ENCODE results near the gene ITGB1.
"Not testable (repeated sequence)": the region's sequence is repeated elsewhere in the genome, so short reads cannot be mapped to it uniquely, and the experiment has no call there.

ITGB1 gene

DNA sequence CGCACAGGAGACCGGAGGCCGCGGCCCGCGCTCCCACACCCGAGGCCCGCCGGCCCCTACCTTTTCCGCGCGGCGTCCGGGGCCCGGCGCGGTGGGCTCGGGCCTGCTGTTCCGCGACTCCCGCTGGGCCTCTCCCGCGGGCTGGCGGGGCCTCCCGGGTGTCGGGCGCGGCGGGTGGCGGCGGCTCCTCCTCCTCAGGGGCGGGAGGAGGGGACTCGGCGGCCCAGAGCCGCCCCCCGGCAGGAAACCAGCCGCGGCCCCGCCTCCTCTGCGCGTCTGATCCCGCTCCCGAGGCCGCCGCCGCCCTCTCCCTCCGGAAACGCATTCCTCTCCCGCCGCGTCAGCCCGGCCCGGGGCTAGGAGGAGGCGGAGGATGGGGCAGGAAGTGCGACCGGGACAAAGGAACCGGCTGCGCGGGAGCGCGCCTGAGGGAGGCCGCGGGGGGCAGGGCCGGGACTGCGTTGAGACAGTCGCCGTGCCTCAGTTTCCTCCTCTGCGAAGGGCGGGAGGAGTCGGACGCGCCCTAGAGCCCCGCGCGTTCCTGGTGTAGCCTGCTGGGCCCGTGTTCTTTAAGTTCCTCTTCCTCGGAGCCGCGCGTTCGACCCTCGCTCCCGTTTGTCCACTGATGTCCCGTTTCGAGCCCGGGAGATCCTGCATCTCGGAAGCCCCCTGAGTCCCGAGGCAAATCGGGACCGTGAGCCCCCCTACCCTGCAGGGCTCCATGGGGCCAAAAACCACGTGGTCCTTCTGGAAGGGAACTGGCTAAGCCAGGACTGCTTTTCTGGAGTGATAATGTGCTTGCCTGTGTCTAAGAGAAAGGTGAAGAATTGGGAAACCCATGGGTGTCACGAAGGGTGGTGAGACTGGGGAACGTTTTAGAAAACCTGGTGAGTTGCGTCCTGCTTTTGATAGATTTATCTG, at the start of gene ITGB1:
Gene ITGB1, minus strand, starts transcription at position 146 of the 921 bp plus-strand sequence. CDS start 22,672 bp downstream, outside the sequence.
- FAIRE-seq = no peak

DNA sequence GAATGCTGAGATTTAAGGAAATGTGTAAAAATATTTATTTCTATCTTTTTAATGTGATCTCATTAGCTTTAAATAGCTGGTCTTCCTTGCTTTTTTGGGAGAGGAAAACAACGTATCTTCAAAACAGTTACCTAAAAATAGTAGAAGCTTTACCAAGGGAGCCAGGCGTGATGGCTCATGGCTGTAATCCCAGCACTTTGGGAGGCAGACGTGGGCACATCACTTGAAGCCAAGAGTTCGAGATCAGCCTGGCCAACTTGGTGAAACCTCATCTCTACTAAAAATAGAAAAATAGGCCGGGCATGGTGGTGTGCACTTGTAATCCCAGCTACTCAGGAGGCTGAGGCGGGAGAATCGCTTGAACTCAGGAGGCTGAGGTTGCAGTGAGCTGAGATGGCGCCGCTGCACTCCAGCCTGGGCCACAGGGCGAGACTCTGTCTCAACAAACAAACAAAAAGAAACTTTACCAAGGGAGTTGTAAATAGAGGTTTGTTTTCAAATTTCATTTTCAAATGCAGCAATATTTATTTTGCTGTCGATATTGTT, 48.4 kb upstream of the ITGB1 start:
- no peak for FAIRE-seq

DNA sequence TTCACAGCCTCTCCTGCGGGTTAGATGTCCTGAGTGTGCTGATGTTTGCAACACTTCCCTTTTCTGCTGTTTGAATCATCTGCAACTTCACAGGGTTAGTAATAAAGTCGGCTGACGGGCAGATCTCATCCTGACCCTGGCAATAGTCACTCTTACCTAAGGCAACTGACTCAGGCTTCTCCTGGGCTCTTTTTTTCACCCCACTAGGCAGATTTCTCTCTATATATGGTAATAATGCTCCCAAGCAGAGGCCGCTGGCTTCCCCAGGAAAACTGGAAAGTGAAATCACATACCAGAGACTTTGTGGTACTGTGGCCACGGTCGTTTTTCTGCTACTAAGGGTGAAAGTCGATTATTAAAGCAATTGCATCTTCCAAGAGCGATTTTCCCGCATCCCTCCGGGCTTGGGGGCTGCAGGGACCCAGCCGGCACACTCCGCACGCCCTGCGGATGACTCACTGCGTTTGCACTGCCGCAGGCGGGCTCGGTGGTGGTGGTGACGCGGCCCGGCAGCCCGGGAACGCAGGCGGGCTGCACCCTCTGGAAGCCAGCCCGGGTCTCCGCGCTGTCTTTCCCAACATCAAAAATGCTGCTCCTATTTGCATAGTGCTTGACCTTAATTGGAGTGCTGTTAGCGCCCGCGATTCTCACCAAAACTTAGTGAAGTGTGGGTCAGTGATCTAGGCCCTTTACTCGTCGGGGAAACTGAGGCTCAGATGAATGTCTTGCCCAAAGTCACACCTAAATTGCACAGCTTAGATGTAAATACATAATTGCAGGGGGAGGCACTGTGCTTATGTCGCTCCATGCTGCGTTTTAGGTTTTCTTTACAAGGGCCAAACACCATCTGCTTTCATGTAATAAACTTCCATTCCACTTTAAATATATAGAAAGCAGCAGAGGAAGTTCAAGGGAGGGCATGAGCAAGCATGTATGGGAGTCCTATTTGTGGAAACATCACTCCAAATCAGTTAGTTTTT, 47.6 kb upstream of the ITGB1 start:
- FAIRE-seq = peak; percentile 58

DNA sequence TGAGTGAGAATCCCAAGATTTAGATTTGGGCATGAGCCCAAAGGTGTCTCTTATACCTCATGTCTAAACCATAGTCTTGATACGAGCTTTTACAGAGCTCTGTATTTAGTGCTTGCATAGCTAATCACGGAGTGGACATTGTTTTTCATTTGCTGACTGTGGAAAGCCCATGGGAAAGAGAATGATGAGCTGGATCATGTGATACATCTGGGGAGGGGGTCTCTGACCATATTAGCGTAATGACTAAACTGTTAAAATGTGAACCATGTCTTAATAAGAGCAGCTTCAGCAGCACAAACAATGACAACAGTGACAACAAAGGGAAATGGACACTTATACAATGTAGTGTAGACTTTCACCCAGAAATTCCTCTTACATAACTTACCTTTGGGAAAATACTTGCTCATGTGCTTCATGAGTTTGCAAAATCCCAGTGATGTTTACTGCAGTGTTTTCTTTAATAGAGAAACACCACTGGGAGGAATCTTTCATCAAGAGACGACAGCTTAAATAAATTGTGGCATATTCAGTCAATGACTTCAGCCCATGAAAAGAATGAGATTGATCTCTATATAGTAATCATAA, 44.0 kb upstream of the ITGB1 start:
- no peak for FAIRE-seq

DNA sequence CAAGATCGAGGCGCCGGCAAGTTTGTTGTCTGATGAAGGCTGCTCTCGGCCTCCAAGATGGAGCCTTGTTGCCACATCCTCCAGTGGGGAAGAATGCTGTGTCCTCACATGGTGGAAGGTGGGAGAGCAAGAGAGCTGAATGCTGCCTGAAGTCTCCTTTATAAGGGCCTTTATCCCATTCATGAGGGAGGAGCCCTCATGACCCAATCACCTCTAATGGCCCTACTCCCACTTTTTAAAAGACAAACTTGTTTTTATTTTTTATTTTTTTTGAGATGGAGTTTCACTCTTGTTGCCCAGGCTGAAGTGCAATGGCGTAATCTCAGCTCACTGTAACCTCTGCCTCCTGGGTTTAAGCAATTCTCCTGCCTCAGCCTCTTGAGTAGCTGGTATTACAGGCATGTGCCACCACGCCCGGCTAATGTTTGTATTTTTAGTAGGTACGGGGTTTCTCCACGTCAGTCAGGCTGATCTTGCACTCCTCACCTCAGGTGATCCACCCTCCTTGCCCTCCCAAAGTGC, 40.1 kb upstream of the ITGB1 start:
- FAIRE-seq = not testable (repeated sequence)

DNA sequence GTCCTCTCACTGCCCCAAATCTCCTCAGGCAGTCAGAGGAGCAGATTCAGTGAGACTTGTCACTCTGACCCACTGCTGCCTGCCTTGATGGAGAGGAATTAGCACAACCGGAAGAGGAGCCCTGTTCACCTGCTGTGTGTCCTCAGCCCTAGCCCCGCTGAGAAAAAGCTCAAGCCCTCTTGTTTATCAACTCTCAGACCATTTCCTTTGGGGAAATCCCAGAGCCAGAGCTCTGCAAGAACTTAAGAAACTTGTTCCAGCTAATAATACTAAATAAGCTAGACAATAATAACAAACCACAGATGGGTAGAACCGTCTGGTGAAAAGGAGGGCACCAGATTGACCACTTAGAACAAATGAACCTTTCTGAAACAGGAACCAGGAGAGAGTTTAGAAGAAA, 37.7 kb upstream of the ITGB1 start:
- no peak for FAIRE-seq

DNA sequence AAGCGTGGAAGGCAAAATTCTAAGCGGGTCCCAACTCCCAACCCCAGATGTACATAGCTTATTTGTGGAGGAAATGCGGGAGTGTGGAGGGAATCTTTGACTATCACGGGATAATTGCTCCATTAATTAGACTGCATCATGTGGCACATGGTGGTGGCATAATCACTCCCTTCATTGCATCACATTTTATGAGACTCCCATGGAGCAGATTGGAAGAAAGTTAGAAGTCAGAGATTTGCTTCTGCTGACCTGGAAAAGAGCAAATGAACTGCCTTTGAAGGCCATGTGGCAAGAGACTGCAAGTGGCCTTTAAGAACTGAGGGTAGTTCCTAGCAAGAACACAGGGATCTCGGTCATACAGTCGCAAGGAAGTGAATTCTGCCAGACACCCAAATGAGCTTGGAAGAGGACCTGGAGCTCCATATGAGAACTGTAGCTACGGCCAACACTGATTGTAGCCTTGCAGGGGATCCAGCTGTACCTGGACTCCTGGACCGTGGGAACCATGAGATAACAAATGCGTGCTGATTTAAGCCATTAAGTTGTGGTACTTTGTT, 37.1 kb upstream of the ITGB1 start:
- FAIRE-seq = no peak

DNA sequence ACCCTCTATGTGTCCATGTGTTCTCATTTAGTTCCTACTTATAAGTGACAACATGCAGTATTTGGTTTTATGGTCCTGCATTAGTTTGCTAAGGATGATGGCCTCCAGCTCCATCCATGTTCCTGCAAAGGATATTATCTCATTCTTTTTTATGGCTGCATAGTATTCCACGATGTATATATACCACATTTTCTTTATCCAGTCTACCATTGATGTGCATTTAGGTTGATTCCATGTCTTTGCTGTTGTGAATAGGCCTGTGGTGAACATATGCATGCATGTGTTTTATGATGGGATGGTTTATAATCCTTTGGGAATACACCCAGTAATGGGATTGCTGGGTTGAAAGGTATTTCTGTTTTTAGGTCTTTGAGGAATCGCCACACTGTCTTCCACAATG, 36.6 kb upstream of the ITGB1 start:
- not testable (repeated sequence) for FAIRE-seq

DNA sequence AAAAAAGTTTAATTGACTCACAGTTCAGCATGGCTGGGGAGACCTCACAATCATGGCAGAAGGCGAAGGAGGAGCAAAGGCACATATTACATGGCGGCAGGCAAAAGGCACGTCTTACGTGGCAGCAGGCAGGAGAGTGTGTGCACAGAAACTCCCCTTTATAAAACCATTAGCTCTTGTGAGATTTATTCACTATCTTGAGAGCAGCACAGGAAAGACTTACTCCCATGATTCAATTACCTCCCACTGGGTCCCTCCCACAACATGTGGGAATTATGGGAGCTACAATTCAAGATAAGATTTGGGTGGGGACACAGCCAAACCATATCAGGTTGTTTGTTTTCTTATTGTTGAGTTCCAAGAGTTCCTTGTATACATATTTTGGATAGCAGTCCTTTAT, 34.3 kb upstream of the ITGB1 start:
- not testable (repeated sequence) for FAIRE-seq

DNA sequence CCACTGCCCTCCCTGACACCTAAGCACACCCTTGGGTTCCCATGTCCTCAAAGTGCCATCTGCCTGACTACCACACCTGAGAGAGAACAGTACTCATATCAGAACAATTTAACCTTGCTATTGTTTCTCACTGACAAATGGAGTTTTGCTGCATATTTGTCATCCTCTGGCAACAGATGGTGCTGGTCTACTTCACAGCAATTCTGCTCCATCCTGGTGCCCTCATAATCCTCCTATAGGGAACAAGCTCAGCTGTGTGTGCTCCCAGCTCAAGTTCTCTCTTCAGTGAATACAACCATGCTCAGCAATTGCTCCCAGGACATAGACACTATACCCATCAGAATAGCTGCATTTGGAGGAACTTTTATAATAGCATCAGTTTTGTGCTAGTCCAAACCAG, 32.8 kb upstream of the ITGB1 start:
- FAIRE-seq = no peak

DNA sequence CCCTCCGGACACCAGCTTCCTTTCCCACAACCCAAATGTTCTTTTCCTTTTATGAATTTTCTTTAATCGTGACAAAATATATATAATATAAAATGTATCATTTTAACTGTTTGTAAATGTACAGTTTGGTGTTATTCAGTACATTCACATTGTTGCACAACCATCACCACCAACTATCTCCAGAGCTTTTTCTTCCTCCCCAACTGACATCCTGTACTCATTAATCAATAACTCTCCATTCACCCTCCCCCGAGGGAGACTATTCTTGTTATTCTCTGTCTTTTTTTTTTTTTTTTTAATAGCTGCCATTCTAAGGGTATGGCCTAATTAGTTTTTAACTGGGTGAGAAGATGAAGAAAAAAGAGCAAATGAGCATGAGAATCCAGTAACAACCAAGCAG, 30.6 kb upstream of the ITGB1 start:
- no peak for FAIRE-seq

DNA sequence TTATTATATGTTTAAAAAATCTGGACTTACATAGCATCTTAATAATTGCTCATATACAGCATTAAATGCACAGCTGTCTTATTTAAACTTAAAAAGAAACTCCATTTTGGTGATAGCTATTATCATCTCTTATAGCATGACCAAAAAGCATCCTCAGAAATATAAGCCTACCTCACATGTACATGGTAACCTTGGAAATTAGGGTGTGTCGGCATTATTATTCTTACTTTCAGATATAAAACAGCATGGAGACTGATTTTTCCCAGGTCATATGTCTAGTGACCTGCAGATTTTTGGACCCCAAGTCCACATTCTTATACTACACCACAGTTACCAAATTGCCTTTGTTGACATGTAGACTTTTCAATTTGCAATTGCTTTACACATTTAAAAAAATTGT, 29.1 kb upstream of the ITGB1 start:
- no peak for FAIRE-seq

DNA sequence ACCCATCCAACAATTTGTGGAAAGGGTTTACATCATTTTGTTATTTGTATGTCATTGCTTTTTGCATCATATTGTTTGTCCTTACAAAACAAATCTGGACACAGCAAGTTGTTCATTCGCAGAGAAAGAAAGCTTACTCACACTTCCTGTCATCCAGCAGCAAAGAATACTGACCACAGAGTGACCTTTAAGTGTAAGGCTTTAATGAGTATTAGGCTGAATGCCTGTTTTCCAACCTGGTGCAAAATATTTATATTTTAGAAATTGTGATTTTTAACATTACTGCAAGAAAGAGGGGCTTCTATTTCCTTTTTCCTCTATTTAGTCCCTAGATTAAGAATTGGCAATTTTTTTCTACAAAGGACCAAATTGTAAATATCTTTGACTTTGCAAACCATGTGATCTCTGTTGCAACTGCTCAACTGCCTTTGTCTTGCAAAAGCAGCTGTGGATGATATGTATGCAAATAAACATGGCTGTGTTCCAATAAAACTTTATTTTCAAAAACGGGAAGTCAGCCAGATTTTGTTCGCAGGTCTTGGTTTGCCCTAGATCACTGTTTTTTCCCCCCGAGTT, 27.8 kb upstream of the ITGB1 start:
- FAIRE-seq = no peak

DNA sequence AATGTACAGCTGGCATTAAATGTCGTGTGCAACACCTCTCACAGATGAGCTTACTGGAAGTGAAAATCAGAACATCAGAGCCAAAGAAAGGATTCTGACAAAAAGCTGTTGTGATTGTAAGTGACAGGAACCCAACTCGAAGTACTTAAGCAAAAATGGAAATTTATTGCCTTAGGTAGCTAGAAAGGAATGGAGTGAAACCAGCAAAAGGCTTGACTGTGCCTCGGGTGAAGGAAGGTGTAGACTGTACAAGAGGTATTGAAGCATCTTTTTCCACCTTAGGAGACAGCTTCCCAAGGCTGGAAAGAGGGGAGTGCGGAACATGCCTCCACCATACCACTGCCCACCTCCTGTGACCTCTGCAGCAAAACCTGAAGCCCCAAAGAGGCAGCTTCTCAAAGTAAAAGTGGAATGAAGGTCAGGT, 27.3 kb upstream of the ITGB1 start:
- no peak for FAIRE-seq

DNA sequence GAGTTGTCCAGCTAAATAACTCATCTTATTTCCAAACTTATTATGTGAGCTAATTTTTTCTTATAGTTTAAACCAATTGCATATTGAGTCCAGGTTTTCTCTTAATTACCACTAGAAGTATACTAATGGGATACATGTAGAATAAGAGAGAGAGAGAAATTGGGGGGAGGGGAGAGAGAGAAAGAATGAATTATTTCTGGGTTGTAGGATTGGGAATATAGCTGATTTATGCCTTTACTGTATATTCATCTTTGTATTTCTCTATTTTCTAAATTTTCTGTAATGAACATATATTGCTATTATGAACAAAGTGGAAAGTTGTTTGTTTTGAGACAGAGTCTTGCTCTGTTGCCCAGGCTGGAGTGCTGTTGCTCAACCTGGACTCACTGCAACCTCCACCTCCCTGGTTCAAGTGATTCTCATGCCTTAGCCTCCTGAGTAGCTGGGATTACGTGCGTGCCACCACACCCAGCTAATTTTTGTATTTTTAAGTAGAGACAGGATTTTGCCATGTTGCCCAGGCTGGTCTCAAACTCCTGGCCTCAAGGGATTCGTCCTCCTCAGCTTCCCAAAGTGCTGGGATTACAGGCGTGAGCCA, 26.1 kb upstream of the ITGB1 start:
- FAIRE-seq = no peak

DNA sequence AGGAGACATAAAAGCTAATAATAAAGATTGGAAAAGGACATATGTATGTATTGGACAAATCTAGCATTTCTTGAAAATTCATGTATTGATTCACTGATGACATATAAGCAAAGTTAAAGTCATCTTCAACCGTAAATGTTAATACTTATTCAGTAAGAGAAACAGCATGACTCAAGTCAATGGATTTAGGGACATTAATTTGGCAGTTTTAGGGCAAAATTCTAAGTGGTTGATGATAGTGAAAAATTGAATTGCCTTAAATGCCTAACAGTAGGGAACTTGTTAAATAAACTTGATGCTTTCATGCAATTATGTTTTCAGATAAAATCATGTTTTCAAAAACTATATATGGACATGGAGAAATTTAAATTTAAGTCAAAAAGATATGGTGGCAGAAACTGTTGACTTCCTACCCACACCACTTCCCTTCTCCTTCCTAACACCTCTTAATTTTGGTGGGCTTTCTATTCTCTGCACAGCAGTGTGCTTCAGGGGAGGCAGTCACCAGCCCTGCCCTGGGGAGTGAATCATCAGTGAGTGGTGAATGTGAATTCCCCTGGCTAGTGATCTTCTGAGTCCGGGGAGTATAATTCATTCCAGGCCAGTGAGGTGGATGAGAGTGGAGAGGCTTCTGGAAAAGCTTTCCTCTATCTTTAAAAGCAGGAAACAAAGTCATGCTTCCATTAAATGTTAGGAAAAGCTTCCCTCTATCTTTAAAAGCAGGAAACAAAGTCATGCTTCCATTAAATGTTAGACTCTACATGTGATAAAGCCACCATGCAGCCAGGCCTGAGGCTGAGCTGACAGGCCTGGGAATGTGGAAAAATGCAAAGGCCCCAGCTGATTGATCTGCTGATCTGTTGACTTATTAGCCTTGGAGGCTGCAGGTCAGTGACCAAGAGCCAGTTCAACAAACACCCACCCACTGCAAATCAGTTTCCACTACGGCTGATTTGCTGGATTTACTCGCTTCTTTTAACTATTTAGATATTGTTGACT, 25.2 kb upstream of the ITGB1 start:
- peak; percentile 25 for FAIRE-seq

DNA sequence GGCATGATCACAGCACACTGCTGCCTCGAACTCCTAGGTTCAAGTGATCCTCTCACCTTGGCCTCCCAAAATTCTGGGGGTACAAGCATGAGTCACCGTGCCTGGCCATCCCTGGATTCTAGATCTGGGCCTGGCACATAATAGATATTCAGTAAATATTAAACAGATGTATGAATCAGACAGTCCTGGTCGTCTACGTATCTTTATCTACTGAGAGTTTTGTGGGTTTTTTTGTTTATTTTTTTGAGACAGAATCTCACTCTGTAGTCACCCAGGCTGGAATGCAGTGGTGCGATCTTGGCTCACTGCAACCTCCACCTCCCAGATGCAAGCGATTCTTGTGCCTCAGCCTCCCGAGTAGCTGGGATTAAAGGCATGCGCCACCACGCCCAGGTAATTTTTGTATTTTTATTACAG, 24.3 kb upstream of the ITGB1 start:
- FAIRE-seq = no peak

DNA sequence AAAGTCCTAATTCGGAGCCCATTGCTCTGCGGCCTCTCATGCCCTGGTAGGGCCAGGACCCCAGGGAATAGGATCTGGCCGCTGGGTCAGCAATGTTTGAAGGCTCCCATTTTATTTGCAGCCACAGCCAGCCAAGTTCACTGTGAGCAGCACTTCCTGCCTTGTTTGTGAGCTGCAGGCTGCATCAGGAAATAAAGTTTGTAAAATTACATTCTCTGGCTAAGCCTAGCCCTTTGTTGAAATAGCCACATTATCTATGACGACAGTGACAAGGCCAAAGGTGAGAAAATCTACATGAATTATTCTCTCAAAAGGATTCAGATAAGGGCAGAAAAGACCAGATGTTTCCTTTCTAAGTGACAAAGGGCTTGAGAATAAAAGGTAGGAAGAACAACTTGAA, 23.7 kb upstream of the ITGB1 start:
- peak; percentile 81 for FAIRE-seq

DNA sequence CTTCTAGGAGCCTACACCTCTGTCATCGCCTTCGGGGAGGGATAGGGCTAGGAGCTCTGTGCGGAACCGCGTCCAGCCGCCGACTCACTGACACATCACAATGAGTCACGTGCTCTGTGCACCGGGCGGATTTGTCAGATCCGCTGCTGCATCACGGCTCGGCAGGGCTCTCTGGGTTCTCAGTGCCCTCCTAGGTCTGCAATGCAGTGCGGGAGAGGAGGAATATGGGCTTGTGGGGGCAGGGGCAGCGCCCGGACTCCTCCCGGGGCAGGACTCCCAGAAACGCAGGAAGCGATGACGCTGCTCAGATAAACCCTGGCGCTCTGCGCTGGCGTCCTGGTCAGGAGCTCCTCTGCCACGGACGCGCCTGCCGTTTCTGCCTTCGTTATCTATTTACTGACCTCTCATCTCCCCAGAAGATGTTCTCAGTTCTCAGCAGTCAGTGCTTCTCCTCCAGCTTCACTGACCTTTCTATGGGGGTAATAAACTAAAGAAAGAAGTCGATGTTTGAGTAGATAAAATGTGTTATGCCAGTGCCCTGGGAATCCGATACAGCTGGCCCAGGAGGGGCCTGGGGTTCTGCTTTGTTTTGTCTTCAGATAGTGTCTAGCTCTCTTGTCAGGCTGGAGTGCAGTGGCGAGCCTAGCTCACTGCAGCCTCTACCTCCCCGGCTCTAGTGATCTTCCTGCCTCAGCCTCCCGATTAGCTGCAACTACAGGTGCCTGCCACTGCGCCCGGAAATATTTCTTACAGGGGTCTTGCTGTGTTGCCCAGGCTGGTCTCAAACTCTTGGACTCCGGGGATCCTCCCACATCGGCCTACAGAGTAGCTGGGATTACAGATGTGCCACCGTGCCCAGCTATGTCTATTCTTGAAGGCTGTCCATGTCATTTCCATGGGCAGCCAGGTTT, 22.8 kb upstream of the ITGB1 start:
- FAIRE-seq = peak; percentile 63
